ENCODE measurements around the gene CNTFR. TPM values are rescaled to one million over a fixed set of nuclear protein-coding genes. Genes with fewer than 3 reads are reported as not detected.
A peak's percentile ranks its signal among the peaks of the same experiment; 100 is the strongest.

CNTFR gene
- total RNA-seq, 1 donor from 2014 or later = 116 TPM

DNA sequence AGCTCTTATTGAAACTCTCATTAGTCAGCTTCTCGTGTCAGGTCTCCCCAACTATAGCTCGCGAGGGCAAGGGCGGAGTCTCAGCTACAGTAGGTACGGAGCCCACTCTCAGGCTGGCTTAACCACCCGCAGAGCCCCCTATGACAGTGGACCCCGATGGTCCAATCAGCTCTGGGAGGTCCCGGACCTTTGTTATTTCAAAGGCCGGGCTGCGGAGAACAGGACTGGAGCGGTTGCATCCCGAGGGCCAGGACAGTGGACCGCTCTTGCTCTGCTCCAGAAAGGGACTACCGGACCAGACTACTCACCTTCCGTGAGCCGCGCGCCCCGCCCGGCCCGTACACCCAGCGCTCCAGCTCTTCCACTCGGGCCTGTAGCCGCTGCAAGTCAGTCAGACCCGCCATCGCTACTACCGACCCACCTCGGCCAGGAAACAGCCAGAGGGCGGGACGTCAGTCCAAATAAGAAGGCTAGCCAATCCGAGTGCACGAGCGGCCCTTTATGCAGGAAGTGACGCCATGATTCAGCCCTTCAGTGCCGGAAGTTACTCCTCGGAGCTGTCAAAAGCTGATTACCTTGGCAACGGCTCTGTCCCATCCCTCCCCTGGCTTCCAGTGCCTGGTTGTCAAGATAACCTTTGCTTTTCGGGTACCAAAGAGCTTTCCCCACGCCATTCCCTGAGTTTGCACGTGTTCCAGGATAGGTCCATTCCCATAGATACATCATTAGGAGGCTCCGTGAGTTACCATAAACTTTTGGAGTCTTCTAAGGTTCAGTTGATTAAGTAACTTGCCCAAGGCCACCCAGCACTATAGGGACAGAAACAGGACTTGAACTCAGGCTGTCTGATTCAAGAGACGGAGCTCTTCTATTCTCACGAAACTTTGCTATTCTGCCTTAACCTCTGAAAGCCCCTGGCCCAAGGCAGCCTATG, 30.8 kb upstream of the CNTFR start, which contains the start of gene DCTN3:
TSS of gene DCTN3 (minus strand) at position 435 of the 934 bp plus-strand sequence. CDS start at position 404, 31 bp downstream.
- peak; percentile 95 for DNase-seq (ENCODE audit: low spot score)

DNA sequence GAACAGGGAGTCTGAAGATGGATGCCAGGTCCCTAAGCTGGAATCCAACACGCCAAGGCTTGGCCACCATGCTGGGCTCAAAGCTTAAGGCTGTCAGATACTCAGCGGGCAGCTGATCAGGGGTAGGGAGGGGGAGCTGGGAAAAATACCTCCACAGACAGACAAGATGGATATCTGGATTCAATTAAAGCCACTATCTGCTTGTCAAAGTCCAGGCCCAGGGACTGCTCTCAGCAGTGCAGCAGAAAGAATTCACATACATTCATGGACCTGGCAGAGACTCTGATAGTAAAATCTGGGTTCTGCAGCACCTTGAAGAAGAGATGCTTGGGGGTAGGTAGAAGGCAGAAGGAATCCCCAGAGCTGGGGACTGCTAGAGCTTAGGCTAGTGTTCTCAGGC, 25.6 kb upstream of the CNTFR start:
- no peak for DNase-seq (ENCODE audit: low spot score)

DNA sequence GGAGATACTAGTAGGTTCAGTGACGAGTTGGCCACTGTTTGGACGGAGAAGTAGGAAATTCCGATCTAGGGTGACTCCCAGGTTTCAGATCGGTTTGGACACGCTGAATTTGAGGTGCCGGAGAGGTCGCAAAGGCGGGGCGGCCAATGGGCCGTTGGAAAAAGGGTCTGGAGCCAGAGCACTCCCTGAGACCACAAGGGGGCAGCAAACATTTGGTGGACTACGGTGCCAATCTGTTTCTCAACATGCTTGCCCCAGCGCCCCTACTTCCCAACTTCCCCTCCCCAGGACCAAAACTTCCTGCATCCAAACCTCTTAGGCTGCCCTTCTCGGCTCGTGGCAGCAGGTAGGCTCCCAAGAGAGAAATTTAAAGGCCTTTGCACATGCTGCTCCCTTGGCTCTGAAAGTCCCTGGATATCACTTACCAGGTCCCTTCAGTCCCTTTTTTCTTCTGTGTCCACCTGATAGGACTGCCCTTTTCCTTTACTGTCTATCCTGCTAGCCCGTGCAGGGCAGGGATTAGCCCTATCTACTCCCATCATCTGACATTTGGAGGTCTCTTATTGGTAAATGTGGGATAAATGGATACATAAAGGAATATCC, 23.4 kb upstream of the CNTFR start:
- DNase-seq (ENCODE audit: low spot score) = no peak

DNA sequence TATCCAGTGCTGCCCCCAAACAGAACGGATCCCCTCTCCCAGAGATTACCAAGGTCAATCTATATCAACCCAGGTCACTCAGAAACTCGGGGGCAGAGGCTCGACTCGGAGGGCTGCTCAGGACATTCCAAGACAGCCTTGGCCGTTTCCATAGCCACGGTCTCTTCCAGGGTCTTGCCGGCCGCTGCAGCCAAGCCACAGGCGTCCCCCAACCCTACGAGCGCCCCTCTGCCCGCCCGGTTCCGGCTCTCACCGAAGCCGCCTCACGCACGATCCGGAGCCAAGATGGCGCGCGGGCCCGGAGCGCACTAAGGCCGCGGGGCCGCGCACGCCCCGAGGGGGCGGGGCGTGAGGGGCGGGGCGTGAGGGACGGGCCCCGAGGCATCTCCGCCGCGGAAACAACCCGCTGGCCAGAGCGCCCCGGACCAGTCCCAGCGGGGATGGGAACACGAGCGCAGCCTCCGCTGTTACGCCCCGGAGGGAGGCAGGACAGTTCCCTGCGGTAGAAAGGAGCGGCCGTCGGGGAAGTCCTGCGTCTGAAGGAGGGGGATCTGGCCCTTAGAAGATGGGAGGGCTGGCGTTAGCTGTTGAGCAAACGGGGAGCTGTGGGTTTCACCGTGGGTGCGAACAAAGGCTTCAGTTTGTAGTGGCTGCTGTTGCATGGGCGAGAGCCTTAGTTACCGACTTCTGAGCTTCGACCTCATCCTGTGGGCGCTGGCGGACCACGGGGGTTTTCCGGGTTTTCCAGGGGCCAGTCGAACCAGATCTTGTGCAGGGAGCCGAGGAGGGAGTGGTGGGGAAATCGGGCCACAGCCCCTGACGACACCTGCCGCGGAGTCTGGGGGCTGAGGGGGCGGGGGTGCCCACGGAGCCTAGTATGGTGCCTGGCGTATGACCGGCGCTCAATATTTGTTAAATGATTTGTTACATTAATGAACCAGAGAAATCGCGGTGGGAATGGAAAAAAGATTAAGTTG, 22.6 kb upstream of the CNTFR start, which contains the start of gene RPP25L:
TSS of gene RPP25L (minus strand) at position 287 of the 977 bp plus-strand sequence. CDS start 801 bp downstream, outside the sequence.
- DNase-seq (ENCODE audit: low spot score) = no peak

DNA sequence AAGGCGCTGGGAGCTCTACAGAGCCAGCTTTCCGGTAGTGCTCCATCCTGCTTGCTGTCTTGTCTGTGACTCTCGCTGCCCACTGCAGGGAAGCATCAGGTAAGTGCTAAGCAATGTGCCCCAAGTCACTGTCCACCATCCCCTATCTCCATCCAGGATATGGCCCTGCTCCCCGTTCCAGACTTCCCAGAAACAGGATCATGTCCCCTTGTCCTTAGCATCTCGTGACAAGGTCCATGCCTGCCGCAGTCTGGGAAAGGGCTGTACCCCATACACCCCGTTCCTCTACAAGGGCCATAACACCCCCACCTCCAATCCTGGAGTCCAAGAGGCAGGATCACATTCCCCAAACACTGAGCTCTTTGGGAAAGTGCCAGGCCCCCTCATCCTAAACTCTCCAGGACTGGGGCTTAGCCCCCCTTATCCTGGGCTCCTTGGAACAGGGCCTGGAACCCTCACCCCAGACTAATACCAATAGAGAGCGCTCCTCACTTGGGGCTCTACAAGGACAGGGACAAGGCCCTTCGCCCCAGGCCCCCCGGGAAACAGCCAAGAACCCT, 21.8 kb upstream of the CNTFR start:
- DNase-seq (ENCODE audit: low spot score) = no peak

DNA sequence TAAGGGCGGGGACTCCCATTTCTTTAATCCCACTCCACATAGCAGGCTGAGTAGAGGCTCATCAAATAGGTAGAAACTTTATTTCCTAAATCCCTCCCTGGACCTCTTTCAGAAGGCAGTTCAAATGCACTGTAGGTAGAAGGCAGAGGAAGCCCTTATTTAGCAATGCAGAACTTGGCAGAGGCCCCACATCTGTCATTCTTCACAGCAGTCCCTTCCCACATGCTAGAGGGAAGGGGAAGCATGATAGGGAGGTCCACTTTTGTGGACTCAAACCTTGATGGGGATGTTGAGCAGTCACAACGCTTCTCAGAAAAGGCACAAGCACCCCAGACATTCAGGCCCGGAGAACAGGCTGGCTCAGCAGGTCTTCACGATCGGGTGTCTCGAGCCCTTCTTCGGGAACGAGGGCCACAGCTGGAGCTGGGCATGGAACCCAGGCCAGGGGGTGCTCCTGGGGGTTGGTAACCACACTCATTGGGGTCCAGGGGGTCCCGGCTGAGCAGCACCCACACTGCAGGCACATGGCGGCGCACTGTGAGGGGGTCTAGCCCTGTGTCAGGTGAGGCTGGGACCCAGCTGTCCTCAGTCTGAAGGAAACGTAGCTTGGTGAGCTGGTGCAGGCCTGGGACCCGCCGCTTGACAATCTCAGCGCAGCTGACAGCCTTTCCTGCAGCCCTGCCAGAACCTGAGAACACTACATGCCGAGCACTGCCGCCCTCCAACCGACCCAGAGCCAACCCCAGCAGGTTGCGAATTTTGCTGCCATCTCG, 21.1 kb upstream of the CNTFR start:
- no peak for DNase-seq (ENCODE audit: low spot score)

DNA sequence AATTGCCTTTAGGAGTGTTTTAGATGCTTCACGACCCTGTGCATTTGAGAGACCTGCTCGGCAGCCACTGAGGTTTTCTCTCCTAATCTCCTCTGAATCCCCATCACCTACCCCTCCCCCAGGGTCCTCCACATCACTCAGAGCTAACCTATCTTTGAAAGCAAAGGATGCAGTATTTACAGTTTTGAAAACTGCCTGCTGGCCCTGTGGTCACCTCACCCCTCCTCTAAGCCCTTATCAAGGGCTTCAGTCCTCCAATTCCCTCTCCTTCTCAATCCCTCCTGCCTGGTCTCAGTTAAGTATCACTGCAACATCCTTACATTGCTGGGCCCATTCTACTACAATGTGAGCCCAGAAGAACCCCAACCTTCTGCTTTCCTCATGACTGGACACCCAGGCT, 17.8 kb upstream of the CNTFR start:
- no peak for DNase-seq (ENCODE audit: low spot score)

DNA sequence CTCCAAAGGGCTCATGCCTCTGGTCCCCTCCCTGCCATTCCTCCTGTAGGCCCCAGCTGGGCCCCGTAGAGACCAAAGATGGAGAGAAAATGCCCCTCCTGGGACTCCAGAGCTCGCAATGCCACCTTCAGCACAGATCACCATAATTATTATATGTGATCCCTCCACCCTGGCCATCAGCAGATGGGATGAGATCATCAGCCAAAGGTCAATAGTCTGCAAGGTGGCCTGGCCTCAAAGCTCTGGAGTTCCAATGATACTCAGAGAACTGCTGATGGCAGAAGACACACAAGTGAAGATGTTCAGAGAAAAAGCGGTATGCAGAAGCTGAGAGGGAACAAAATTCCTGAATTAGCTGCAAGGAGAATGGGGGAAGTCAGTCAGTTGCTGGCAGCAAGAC, 17.4 kb upstream of the CNTFR start:
- DNase-seq (ENCODE audit: low spot score) = no peak

DNA sequence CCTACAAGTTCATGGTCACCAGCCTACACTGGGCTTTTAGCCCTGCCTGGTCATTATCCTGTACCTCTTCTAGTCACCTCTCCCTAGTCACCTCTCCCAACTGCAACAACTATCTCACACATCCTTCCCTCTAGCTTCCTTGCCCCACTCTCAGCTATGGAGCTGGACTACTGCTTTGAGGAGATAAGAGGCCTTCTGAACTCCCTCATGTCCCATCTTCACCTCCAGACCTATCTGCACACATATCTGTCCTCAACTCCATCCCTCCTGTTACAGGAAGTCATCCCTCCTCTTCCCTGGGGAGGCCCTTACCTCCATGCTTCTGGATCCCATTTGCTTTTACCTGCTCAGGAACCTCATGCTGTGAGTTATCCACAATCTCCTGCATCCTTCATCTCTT, 16.7 kb upstream of the CNTFR start:
- DNase-seq (ENCODE audit: low spot score) = no peak

DNA sequence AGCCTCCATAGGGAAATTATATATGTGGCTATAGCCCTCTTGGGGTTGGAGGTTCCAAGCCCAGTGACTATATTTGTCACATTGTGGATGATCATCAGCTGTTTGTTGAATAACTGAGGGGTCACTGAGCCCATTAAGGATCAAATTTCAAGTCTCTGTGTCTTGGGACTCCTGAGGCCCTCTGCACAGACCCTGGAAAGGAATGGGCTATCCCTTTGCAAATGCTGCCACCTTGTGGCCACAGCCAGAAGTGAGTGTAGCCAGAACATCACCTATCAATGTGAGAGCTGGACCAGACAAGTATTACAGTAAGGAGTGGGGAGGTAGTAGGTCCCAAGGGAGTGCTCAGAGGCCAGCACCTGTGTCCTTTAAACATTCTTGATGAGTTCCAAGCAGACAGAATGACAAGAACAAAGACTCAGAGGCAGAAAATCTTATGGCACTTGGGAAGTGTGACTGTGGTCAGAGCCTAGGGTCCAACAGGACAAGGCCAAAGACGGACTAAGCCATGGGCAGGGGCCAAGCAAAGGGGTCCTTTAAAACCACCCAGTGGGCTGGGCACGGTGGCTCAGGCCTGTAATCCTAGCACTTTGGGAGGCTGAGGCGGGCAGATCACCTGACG, 14.2 kb upstream of the CNTFR start:
- no peak for DNase-seq (ENCODE audit: low spot score)

DNA sequence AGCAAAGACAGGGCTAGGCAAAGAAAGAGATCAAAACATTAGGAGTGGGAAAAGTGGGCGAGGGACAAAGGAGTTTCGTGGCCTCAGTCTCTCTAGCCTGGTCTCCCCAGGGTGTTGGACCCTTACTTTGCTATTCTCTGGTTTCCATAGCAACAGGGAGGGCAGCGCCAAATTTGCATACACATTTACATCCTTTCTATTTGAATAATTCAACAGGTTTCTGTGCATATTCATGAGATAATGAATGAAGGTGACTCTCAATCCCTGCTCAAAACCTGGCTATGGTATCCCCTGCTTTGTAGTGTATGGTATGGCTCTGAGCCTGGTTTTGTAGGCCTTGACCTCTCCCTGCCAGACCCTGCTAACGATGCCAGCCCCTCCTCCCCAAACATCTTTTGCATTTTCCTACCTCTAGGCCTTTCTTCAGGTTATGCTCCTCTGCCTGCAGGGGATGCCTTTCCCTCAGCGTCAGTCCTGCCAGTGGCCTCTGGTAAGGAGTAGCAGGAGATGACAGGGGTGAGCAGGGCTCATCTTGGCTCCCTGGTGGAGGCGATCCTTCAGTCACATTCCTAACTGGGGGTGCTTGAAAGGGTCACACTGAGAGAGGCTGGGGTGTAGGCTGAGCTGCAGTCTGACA, 12.5 kb upstream of the CNTFR start:
- no peak for DNase-seq (ENCODE audit: low spot score)

DNA sequence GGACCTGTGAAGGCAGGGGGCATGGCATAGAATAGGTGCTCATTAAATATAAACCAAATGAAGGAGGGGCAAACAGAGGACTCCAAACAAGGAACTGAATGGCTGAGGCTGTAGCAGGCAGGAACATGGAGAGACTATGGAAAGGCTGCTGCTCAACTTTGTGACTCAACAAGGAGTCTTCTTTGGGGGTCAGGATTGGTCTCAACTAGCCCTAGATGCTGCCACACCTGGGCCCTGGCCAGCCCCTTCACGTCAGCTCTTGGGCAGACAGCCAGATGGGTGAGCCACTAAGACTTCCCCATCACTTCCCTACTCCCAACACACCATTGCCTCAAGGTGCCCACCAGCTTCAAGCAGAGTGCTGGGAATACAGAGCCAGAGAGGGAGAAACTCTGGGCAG, 11.4 kb upstream of the CNTFR start:
- no peak for DNase-seq (ENCODE audit: low spot score)

DNA sequence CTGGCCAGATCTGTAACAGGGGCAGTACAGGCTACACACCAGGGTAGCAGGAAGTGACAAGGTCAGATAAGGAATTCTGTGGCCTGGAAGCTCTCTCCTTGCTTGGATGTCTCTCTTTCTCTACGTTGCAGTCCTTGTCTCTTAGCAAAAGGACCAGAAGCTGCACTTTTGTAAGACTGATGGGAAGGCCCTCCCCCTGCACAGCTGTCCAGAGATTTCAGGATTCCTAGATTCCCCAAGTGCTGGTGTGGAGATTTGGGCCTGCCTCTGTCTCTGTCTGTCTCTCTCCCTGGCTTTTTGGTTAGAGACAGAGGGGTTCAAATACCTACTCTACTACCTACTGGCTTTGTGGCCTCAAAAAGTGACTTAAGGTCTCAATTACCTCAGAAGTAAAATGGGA, 10.0 kb upstream of the CNTFR start:
- no peak for DNase-seq (ENCODE audit: low spot score)

DNA sequence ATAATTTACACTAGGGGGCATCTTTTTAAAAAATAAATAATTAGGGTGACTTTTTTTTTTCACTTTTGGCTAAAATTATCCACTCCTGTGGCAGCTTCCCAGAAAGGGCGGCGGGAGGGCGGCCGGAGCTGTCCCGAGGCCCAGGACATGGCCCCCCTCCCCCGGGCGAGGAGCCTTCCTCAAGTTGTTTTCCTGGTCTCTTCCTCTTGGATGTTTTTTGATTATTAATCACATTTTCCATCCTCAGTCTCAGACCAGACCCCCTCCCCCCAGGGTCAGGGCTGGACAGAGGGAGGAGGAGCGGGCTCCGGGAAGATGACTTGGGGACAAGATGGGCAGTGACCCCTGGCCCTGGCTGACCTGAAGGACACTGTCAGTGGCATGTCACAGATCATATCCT, 4.7 kb upstream of the CNTFR start:
- no peak for DNase-seq (ENCODE audit: low spot score)

DNA sequence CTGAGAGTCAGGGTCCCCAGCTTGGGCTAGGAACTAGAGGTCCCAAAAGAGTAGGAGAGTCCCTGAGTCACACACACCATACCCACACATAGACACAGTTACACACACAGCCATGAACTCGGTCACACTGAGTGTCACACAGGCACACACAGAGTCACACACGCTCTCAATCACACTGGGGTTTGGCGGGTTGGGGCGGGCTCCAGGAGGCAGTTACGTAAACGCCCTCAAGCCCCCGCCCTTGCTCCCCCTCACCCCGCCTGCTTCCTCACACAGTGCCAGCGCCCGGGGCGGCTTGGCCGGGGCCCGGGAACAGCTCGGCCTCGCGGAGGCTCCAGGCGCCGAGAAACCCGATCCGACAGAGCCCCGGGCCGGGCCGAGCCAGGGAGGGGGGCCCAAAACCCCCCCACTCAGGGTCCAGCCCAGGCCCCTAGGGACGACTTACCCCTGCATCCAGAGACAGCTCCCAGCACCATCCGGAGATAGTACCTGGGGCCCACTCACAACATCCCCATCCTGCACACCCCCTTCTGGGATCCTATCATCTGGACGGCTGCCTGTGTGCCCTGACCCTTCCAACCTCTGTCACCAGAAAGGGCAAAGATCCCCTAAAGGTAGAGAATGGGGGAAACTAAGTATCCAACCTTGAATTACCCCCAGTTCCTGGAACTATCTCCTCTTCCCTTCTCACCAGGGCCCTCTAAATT, 3.5 kb upstream of the CNTFR start:
- no peak for DNase-seq (ENCODE audit: low spot score)

DNA sequence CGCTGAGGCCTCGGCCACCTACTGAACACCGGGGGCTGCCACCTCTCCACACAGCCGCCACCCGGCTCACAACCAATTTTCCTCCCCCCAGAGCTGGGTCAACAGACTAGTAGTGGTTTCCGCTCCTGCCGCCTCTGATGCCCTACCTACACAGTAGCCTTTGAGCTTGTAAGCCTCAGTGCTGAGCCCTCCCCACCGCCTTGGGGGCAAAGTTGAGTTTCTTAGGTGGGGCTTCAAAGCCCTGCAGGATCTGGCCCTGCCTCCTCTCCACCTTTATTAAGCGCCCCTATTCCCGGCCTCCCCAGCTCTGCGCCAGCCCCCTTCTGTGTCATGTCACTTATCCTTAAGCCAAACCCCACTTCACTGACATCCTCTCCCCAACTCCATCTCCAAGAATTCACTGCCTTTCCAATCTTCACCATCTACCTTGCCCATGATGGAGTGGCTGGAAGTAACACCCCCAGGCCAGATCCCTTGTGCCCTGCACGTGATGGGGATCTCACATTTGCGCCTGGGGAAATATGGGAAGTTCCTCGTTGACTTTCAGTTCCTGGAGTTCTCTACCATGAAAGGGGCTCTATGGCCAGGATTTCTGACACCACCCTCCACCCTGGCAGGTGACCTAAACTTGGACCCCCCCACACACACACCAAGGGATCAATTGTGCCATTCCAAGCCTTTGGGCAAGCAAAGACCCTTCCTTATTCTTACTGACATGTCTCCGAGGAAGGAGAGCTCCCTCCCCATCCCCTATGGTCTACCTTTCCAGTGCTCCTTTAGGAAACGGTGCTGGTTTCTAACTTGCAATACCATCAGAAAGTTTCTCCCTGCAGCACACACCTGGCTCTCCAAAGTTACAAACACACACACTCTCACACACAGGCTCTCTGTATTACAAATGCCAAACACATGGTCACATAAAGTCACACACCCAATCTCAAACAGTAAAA, 2.7 kb upstream of the CNTFR start:
- DNase-seq (ENCODE audit: low spot score) = no peak

DNA sequence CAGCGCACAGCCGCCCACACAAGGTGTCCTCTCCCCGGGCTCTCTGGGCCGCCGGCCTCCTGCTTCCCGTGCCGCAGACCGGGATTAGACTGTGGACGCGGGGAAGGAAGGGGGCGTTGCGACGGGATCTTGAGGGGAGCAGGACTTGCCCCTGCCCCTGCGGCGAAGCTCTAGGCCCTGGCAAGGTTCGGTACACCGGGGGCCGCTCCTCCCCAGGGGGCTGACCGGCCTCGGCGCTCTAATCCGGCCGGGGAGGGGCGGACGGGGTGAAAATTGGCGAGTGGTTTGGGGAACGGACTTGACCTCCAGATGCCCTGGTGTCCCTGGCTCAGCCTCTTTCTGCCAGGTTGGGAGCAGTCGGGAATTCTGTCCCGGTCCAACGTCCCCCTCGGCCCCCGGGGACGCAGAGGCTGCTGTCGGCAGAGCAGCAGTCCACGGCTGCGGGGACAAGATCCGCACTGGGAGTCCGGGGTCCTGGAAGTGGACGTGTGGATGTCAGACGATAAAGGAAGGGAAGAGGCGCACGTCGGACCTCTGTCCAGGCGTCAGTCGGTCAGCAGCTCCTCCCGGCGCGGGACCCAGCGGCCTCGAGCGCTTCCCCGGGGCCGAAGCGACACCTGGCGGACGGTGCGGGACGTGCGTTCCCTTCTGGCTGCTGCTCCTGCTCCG, 1.9 kb upstream of the CNTFR start:
- peak; percentile 96 for DNase-seq (ENCODE audit: low spot score)
